Heart left ventricle (tissue), 13 donors: ENCODE measurements around the gene CAGE1.

Source experiments
- CTCF ChIP-seq, 12 donors: fragments of 200-600 bp; sonication (generic) in 4 of 12; IDR thresholded peaks; one replicate each; pipeline versions ENCODE4 v1.5.0 to v1.8.0; 2018 to 2022; ENCODE audit warnings: antibody characterized with exemption in 12 of 12, mild to moderate bottlenecking in 5 of 12
- POLR2A ChIP-seq, 2 donors: fragments of 450-650 bp; IDR thresholded peaks; one replicate each; pipeline ENCODE4 v1.6.1; 2017; ENCODE audit warnings: antibody characterized with exemption in 2 of 2, mild to moderate bottlenecking in 2 of 2, moderate library complexity in 2 of 2
- donor health status: ischemic (EF 13 %, LVEDD 7.1; RV severe dilation, severe dysfunction).
- donor health status: DM: no; HTN: yes; CAD: no.
- donor health status: DM: no; HTN: no; CAD: no.
- donor health status: ischemic (EF 25% LVEDD 6.9; RV normal size, moderate dysfunction).
- donor health status: ischemic (EF 25% LVEDD 5.7; RV mildly dilated, moderate dysfunction).
- donor health status: ischemic (EF 35%, LVEDD 5.7; RV mildly dilated, moderate dysfunction).
- donor health status: nonischemic (EF 11% LVEDD 7.7; RV severe dilation, severe dysfunction).
- donor health status: DM: yes; HTN: yes; CAD: no.
- donor health status: PGD.
- donor health status: ischemic (EF 29% LVEDD 5.4; RV normal size, mild dysfunction).
- donor health status: nonischemic (EF 23%, LVEDD 6.1; RV moderate dilation, normal function).

GRCh38 chr6:7290079-7290478, 99.5 kb downstream of the CAGE1 start:
- no peak for TF ChIP-seq CTCF (IDR thresholded peaks at IDR 0.05)
- TF ChIP-seq POLR2A (IDR thresholded peaks at IDR 0.05), result no peak
